Smooth muscle cell of the coronary artery (primary cell): ENCODE measurements around the gene TNFRSF18. TPM values are rescaled to one million over a fixed set of nuclear protein-coding genes. Genes with fewer than 3 reads are reported as not detected.

ENCODE experiments used
- total RNA-seq: library from RNA; depleted of rRNA; stranded (reverse); fragments of >200 nt; gene quantifications from 2 replicates; pipeline ENCODE4 v1.2.3, GENCODE V29; 2014; ENCODE audit warnings: low replicate concordance

Gene TNFRSF18, protein sequence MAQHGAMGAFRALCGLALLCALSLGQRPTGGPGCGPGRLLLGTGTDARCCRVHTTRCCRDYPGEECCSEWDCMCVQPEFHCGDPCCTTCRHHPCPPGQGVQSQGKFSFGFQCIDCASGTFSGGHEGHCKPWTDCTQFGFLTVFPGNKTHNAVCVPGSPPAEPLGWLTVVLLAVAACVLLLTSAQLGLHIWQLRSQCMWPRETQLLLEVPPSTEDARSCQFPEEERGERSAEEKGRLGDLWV
- total RNA-seq, result not detected in 2 replicates

GRCh38 chr1:1206376-1206965, at the start of gene TNFRSF18:
Gene TNFRSF18 (minus strand): TSS chr1:1206592. CDS start chr1:1206571, 21 bp downstream.

GRCh38 chr1:1246577-1247340, 40.4 kb upstream of the TNFRSF18 start, which contains the start of gene C1QTNF12:
Gene C1QTNF12 (minus strand): TSS chr1:1246722. CDS start chr1:1246690, 32 bp downstream.

DNA sequence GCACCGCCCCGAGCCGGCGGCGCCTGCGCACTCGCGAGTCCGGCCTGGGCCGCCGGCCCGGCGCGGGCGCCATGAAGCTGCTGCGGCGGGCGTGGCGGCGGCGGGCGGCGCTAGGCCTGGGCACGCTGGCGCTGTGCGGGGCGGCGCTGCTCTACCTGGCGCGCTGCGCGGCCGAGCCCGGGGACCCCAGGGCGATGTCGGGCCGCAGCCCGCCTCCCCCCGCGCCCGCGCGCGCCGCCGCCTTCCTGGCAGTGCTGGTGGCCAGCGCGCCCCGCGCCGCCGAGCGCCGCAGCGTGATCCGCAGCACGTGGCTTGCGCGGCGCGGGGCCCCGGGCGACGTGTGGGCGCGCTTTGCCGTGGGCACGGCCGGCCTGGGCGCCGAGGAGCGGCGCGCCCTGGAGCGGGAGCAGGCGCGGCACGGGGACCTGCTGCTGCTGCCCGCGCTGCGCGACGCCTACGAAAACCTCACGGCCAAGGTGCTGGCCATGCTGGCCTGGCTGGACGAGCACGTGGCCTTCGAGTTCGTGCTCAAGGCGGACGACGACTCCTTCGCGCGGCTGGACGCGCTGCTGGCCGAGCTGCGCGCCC, 25.9 kb upstream of the TNFRSF18 start, which contains the start of gene B3GALT6:
B3GALT6 (plus strand) TSS at position 30 of the 588 bp plus-strand sequence; CDS start at position 72, 42 bp downstream.

GRCh38 chr1:1231400-1232207, 25.2 kb upstream of the TNFRSF18 start, which contains the start of gene SDF4:
Gene SDF4 (minus strand): TSS chr1:1232001. CDS start chr1:1228772, 3,229 bp downstream.

DNA sequence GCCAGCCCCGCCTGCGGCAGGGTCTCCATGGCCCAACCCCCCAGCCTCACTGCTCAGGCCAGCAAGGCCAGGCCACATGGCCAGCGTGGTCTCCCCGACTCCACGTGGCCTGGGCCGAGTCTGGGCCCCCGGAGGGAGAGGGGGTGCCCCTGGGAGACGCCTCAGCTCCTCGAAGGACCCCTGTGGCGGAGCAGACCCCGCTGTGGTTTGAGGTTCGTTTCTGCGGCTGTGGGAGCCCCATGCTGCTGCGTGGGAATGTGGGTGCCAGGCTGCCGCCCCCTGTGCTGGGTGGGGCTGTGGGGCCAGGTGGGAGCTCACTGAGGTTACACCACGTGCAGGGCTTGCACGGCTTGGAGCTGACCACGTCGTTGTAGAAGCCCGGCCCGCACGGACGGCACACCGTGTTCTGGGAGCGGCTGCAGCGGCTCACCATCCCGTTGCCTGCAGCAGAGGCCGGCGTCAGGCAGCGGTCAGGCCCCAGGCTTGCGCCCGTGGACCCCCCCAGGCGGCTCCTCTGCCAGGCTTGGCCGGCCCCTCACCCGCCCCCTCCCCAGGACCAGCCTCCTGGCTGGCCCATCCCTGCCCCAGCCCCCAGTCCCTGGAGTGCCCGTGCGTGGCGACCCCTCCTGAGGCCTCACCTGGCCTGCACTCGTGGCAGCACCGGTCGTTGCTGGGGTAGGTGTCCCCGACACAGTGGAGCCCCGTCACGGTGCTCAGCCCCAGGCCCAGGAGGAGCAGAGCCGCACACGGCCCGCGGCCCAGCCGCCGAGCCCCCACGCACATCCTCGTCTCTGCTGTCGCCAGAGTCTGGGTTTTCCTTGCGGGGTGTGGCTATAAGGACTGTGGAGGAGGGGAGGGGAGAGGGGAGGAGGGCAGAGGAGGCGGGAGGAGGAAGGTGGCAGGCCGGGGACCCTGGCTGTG, 7.2 kb upstream of the TNFRSF18 start, which contains the start of gene TNFRSF4:
TNFRSF4 (minus strand) TSS at position 809 of the 921 bp plus-strand sequence; CDS start at position 783, 26 bp downstream.

GRCh38 chr1:1173793-1174415, 32.5 kb downstream of the TNFRSF18 start, which contains the start of gene TTLL10:
Gene TTLL10 (plus strand): TSS chr1:1173880. CDS start chr1:1179216, 5,336 bp downstream.

Other genes starting within 250 kb of the TNFRSF18 start
- gene NOC2L, start 247.3 kb downstream of the TNFRSF18 start, total RNA-seq, result 60.7 and 94.6 TPM in 2 replicates
- 2.8 and 5.0 TPM in 2 replicates for gene KLHL17, start 246.0 kb downstream of the TNFRSF18 start, total RNA-seq
- under 0.01 and 0.60 TPM in 2 replicates for gene PLEKHN1, start 240.1 kb downstream of the TNFRSF18 start, total RNA-seq
- gene PERM1, start 224.5 kb downstream of the TNFRSF18 start, total RNA-seq, result 0.12 and 0.15 TPM in 2 replicates
- 1.9 and 19.8 TPM in 2 replicates for gene HES4, start 206.5 kb downstream of the TNFRSF18 start, total RNA-seq
- gene ISG15, start 193.1 kb downstream of the TNFRSF18 start, total RNA-seq, result 41.5 and 138 TPM in 2 replicates
- gene AGRN, start 186.5 kb downstream of the TNFRSF18 start, total RNA-seq, result 27.4 and 48.4 TPM in 2 replicates
- gene RNF223, start 132.3 kb downstream of the TNFRSF18 start, total RNA-seq, result not detected in 2 replicates
- 2.1 and 3.7 TPM in 2 replicates for gene C1orf159, start 90.5 kb downstream of the TNFRSF18 start, total RNA-seq
- not detected in 2 replicates for gene TTLL10, start 32.7 kb downstream of the TNFRSF18 start, total RNA-seq
- not detected in 2 replicates for gene TNFRSF4, start 7.6 kb upstream of the TNFRSF18 start, total RNA-seq
- 100 and 148 TPM in 2 replicates for gene SDF4, start 25.4 kb upstream of the TNFRSF18 start, total RNA-seq
- gene B3GALT6, start 25.6 kb upstream of the TNFRSF18 start, total RNA-seq, result 9.9 and 24.7 TPM in 2 replicates
- gene C1QTNF12, start 40.1 kb upstream of the TNFRSF18 start, total RNA-seq, result 0.35 and 0.53 TPM in 2 replicates
- 9.9 and 30.1 TPM in 2 replicates for gene UBE2J2, start 67.3 kb upstream of the TNFRSF18 start, total RNA-seq
- 0.38 and 0.47 TPM in 2 replicates for gene SCNN1D, start 73.8 kb upstream of the TNFRSF18 start, total RNA-seq
- gene ACAP3, start 101.3 kb upstream of the TNFRSF18 start, total RNA-seq, result 22.7 and 64.0 TPM in 2 replicates
- 4.7 and 14.8 TPM in 2 replicates for gene PUSL1, start 102.0 kb upstream of the TNFRSF18 start, total RNA-seq
- 52.0 and 105 TPM in 2 replicates for gene INTS11, start 118.1 kb upstream of the TNFRSF18 start, total RNA-seq
- gene CPTP, start 118.2 kb upstream of the TNFRSF18 start, total RNA-seq, result 4.3 and 8.5 TPM in 2 replicates
- gene TAS1R3, start 124.7 kb upstream of the TNFRSF18 start, total RNA-seq, result 0.15 and 0.35 TPM in 2 replicates
- 72.2 and 104 TPM in 2 replicates for gene DVL1, start 142.8 kb upstream of the TNFRSF18 start, total RNA-seq
- gene MXRA8, start 152.0 kb upstream of the TNFRSF18 start, total RNA-seq, result 200 and 222 TPM in 2 replicates
- 51.0 and 109 TPM in 2 replicates for gene AURKAIP1, start 168.6 kb upstream of the TNFRSF18 start, total RNA-seq
- 92.2 and 99.7 TPM in 2 replicates for gene CCNL2, start 192.7 kb upstream of the TNFRSF18 start, total RNA-seq
- 59.4 and 118 TPM in 2 replicates for gene MRPL20, start 200.7 kb upstream of the TNFRSF18 start, total RNA-seq
- gene ANKRD65, start 214.7 kb upstream of the TNFRSF18 start, total RNA-seq, result 0.23 TPM in 2 replicates
- gene VWA1, start 229.1 kb upstream of the TNFRSF18 start, total RNA-seq, result 1.5 and 1.6 TPM in 2 replicates
- gene ATAD3C, start 243.1 kb upstream of the TNFRSF18 start, total RNA-seq, result under 0.01 and 0.15 TPM in 2 replicates